Astrocyte (in vitro differentiated cells and primary cell): ENCODE data around the gene HECW1. TPM values are rescaled to one million over a fixed set of nuclear protein-coding genes. Genes with fewer than 3 reads are reported as not detected.

Experiments
- DNase-seq: peaks from one replicate; pipeline ENCODE4 v3.0.0-alpha.2; 2010; ENCODE audit warnings: low read depth
- FAIRE-seq: peaks from 2 replicates; lab custom pipeline; 2011; peaks lifted over from hg19 to GRCh38; lab: Jason Lieb, UNC
- H2AFZ ChIP-seq: 2 replicates; pipeline ENCODE4 v1.6.0; 2012; ENCODE audit warnings: low read depth, low read length, inconsistent platforms
- H3K27ac ChIP-seq: 2 replicates; pipeline ENCODE4 v1.5.1; 2011; ENCODE audit warnings: low read depth, low read length, inconsistent platforms
- H3K27me3 ChIP-seq: 2 replicates; pipeline ENCODE4 v1.6.0; 2011; ENCODE audit warnings: low read length, inconsistent platforms; ENCODE audit not compliant: insufficient read depth
- H3K36me3 ChIP-seq: 2 replicates; pipeline ENCODE4 v1.5.1; 2011; ENCODE audit warnings: low read length, inconsistent platforms; ENCODE audit not compliant: insufficient read depth
- H3K4me1 ChIP-seq: 2 replicates; pipeline ENCODE4 v1.5.1; 2011; ENCODE audit warnings: low read length, inconsistent platforms; ENCODE audit not compliant: insufficient read depth
- H3K4me2 ChIP-seq: 2 replicates; pipeline ENCODE4 v1.6.0; 2012; ENCODE audit warnings: low read length, inconsistent platforms
- H3K4me3 ChIP-seq: 2 replicates; pipeline ENCODE4 v1.5.1; 2011; ENCODE audit warnings: low read depth, mild to moderate bottlenecking, low read length, inconsistent platforms; ENCODE audit not compliant: insufficient read depth
- H3K79me2 ChIP-seq: 2 replicates; pipeline ENCODE4 v1.6.0; 2012; ENCODE audit warnings: mild to moderate bottlenecking, low read length, inconsistent platforms; ENCODE audit not compliant: insufficient read depth
- H3K9ac ChIP-seq: 2 replicates; pipeline ENCODE4 v1.6.0; 2012; ENCODE audit warnings: mild to moderate bottlenecking, low read length, inconsistent platforms
- H3K9me3 ChIP-seq: 2 replicates; pipeline ENCODE4 v1.5.1; 2012; ENCODE audit warnings: low read depth, mild to moderate bottlenecking, low read length, inconsistent platforms; ENCODE audit not compliant: insufficient read depth
- H4K20me1 ChIP-seq: 2 replicates; pipeline ENCODE4 v1.6.0; 2012; ENCODE audit warnings: low read length, inconsistent platforms; ENCODE audit not compliant: insufficient read depth
- H3K27ac Mint-ChIP-seq: one replicate; pipeline ENCODE4 v1.8.0; 2021; ENCODE audit warnings: mild to moderate bottlenecking, mixed read lengths; ENCODE audit not compliant: unreplicated experiment
- H3K27me3 Mint-ChIP-seq: one replicate; pipeline ENCODE4 v1.8.0; 2021; ENCODE audit warnings: low read depth, mixed read lengths; ENCODE audit not compliant: unreplicated experiment
- H3K36me3 Mint-ChIP-seq: one replicate; pipeline ENCODE4 v1.8.0; 2021; ENCODE audit warnings: low read depth, mixed read lengths; ENCODE audit not compliant: unreplicated experiment
- H3K4me1 Mint-ChIP-seq: one replicate; pipeline ENCODE4 v1.8.0; 2021; ENCODE audit warnings: low read depth, mixed read lengths; ENCODE audit not compliant: unreplicated experiment
- H3K4me3 Mint-ChIP-seq: one replicate; pipeline ENCODE4 v1.8.0; 2021; ENCODE audit warnings: mild to moderate bottlenecking, moderate library complexity, mixed read lengths; ENCODE audit not compliant: unreplicated experiment
- H3K9me3 Mint-ChIP-seq: one replicate; pipeline ENCODE4 v1.8.0; 2021; ENCODE audit warnings: mild to moderate bottlenecking, mixed read lengths; ENCODE audit not compliant: unreplicated experiment
- EZH2 ChIP-seq: IDR thresholded peaks from 2 replicates; pipeline ENCODE4 v1.6.1; 2012; ENCODE audit warnings: mild to moderate bottlenecking, low read length, inconsistent platforms; ENCODE audit not compliant: insufficient read depth
- total RNA-seq: library from RNA; stranded (reverse); gene quantifications from 2 replicates; pipeline ENCODE4 v1.2.1, GENCODE V29; 2021
- TF ChIP-seq, protein P1 (sequence below): IDR thresholded peaks from 2 replicates; pipeline ENCODE4 v1.5.1; 2011; ENCODE audit warnings: low read depth, mild to moderate bottlenecking, inconsistent platforms, low read length, moderate library complexity; ENCODE audit not compliant: insufficient read depth

HECW1 gene
- total RNA-seq, 1 donor from 2014 or later, result 3.3 TPM

DNA sequence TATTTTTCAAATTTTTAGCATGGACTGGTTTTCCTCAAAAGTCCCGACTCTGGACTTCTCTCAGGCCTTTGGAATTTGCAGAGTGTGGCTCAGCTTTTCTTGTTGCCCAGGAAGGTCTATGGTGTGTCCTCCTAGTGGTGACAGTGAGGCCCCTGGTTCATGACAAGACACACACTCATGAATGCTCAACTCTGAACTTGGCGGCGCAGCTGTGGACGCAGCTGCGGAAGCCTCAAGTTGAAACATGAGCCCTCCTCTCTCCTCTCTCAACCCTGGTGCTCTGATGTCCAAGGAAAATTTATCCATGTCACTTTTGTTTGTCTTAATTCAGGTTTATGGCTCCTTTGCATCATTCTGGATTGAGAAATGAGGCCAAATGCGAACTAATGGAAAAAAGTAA, 183.9 kb downstream of the HECW1 start:
- peaks cover 15% of the 10 kb centered on the region for H3K4me1 Mint-ChIP-seq
- FAIRE-seq, result no peak

GRCh38 chr7:43298617-43299016, 186.2 kb downstream of the HECW1 start:
- H2AFZ ChIP-seq, result no peak overlapping the region
- no peak overlapping the region for H3K4me3 Mint-ChIP-seq
- no peaks in the 10 kb centered on the region for H3K79me2 ChIP-seq
- H3K36me3 Mint-ChIP-seq, result no peaks in the 10 kb centered on the region
- H3K4me1 Mint-ChIP-seq, result peaks cover 24% of the 10 kb centered on the region
- FAIRE-seq, result no peak
- H3K9ac ChIP-seq, result no peak overlapping the region
- no peak overlapping the region for H3K4me3 ChIP-seq
- no peaks in the 10 kb centered on the region for H4K20me1 ChIP-seq
- no peak overlapping the region for H3K27ac Mint-ChIP-seq
- H3K27me3 Mint-ChIP-seq, result peaks cover 14% of the 10 kb centered on the region
- TF ChIP-seq, protein P1, sequence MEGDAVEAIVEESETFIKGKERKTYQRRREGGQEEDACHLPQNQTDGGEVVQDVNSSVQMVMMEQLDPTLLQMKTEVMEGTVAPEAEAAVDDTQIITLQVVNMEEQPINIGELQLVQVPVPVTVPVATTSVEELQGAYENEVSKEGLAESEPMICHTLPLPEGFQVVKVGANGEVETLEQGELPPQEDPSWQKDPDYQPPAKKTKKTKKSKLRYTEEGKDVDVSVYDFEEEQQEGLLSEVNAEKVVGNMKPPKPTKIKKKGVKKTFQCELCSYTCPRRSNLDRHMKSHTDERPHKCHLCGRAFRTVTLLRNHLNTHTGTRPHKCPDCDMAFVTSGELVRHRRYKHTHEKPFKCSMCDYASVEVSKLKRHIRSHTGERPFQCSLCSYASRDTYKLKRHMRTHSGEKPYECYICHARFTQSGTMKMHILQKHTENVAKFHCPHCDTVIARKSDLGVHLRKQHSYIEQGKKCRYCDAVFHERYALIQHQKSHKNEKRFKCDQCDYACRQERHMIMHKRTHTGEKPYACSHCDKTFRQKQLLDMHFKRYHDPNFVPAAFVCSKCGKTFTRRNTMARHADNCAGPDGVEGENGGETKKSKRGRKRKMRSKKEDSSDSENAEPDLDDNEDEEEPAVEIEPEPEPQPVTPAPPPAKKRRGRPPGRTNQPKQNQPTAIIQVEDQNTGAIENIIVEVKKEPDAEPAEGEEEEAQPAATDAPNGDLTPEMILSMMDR, result no peak
- TF ChIP-seq EZH2, result no peak
- no peaks in the 10 kb centered on the region for H3K36me3 ChIP-seq
- DNase-seq, result no peak
- H3K4me1 ChIP-seq, result peaks cover 16% of the 10 kb centered on the region
- peaks cover 2% of the 10 kb centered on the region for H3K27me3 ChIP-seq
- H3K9me3 Mint-ChIP-seq, result no peaks in the 10 kb centered on the region
- no peak overlapping the region for H3K27ac ChIP-seq
- H3K4me2 ChIP-seq, result no peak overlapping the region
- no peaks in the 10 kb centered on the region for H3K9me3 ChIP-seq

More for the DNA sequence above, 183.9 kb downstream of the HECW1 start:
- Histone ChIP-seq H2AFZ (no peak overlapping the region), H3K4me3 (no peak overlapping the region), H3K9ac (no peak overlapping the region), H3K27me3 (peaks cover 2% of the 10 kb centered on the region), H3K36me3 (no peaks in the 10 kb centered on the region), H4K20me1 (no peaks in the 10 kb centered on the region), H3K79me2 (no peaks in the 10 kb centered on the region), H3K4me1 (peaks cover 6% of the 10 kb centered on the region), H3K4me2 (no peak overlapping the region), H3K27ac (no peak overlapping the region), H3K9me3 (peaks cover under 1% of the 10 kb centered on the region)
- Mint-ChIP-seq H3K27ac (no peak overlapping the region), H3K9me3 (peaks cover 2% of the 10 kb centered on the region), H3K36me3 (peaks cover 2% of the 10 kb centered on the region), H3K27me3 (peaks cover 14% of the 10 kb centered on the region), H3K4me3 (no peak overlapping the region)
- no peak for TF ChIP-seq EZH2
- TF ChIP-seq, protein P1, result no peak
- no peak for DNase-seq

- no peak overlapping the region for H3K4me3 ChIP-seq
- H3K27me3 Mint-ChIP-seq, result peaks cover 14% of the 10 kb centered on the region
- FAIRE-seq, result no peak
These were observed 187.7 kb downstream of the HECW1 start for GRCh38 chr7:43300121-43300520.

More at GRCh38 chr7:43300121-43300520, 187.7 kb downstream of the HECW1 start:
- peaks cover 2% of the 10 kb centered on the region for H3K27me3 ChIP-seq
- H3K9ac ChIP-seq, result no peak overlapping the region
- H3K27ac ChIP-seq, result no peak overlapping the region
- no peaks in the 10 kb centered on the region for H3K36me3 ChIP-seq
- no peaks in the 10 kb centered on the region for H3K9me3 Mint-ChIP-seq
- no peaks in the 10 kb centered on the region for H3K36me3 Mint-ChIP-seq
- peaks cover 10% of the 10 kb centered on the region for H3K4me1 Mint-ChIP-seq
- H2AFZ ChIP-seq, result no peak overlapping the region
- DNase-seq, result no peak
- H3K9me3 ChIP-seq, result no peaks in the 10 kb centered on the region
- H3K27ac Mint-ChIP-seq, result no peak overlapping the region
- no peaks in the 10 kb centered on the region for H4K20me1 ChIP-seq
- no peak overlapping the region for H3K4me3 Mint-ChIP-seq
- no peaks in the 10 kb centered on the region for H3K79me2 ChIP-seq
- no peak overlapping the region for H3K4me2 ChIP-seq
- no peak for TF ChIP-seq EZH2
- TF ChIP-seq, protein P1, result no peak
- peaks cover 15% of the 10 kb centered on the region for H3K4me1 ChIP-seq
